ENCODE data around the gene LRRC23. TPM values are rescaled to one million over a fixed set of nuclear protein-coding genes. Genes with fewer than 3 reads are reported as not detected.
A peak's percentile ranks its signal among the peaks of the same experiment; 100 is the strongest.
"Not testable (repeated sequence)": the region's sequence is repeated elsewhere in the genome, so short reads cannot be mapped to it uniquely, and the experiment has no call there.

The LRRC23 gene
- total and polyA plus RNA-seq, 12 donors: 6.9 to 29.0 (median 13.1) TPM

DNA sequence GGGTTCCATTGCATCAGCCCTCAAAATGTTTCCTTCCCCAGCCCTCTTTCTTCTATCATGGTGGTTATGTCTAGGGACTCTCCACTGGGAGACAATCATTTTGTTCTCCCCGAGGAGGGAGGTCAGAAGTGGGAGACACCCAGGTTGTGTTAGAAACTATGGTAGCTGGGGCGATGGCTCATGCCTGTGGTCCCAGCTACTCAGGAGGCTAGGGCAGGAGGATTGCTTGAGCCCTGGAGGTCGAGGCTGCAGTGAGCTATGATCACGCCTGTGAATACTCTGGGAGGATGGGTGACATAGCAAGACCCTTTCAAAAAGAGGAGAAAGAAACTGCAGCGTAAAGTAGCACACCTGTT, 13.0 kb upstream of the LRRC23 start:
- DNase-seq: peak in 1 of 7 donors; percentile 16
- intact Hi-C loops (cut with DNase I): no loop called here
- TF ChIP-seq, protein P1, sequence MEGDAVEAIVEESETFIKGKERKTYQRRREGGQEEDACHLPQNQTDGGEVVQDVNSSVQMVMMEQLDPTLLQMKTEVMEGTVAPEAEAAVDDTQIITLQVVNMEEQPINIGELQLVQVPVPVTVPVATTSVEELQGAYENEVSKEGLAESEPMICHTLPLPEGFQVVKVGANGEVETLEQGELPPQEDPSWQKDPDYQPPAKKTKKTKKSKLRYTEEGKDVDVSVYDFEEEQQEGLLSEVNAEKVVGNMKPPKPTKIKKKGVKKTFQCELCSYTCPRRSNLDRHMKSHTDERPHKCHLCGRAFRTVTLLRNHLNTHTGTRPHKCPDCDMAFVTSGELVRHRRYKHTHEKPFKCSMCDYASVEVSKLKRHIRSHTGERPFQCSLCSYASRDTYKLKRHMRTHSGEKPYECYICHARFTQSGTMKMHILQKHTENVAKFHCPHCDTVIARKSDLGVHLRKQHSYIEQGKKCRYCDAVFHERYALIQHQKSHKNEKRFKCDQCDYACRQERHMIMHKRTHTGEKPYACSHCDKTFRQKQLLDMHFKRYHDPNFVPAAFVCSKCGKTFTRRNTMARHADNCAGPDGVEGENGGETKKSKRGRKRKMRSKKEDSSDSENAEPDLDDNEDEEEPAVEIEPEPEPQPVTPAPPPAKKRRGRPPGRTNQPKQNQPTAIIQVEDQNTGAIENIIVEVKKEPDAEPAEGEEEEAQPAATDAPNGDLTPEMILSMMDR (IDR thresholded peaks at IDR 0.05): no peak
- TF ChIP-seq POLR2A (IDR thresholded peaks at IDR 0.05): no peak

GRCh38 chr12:6892683-6893082, 11.9 kb upstream of the LRRC23 start:
- H3K4me3 ChIP-seq; H3K36me3 ChIP-seq (replicated peaks in 1 of 2); H3K9me3 ChIP-seq (replicated peaks in 1 of 3); H3K27ac ChIP-seq; H3K27me3 ChIP-seq; intact Hi-C loops (cut with DNase I): not testable (repeated sequence)
- peaks cover 5 to 16% of the 10 kb centered on the region in 2 donors for H3K4me1 ChIP-seq (replicated peaks in 1 of 2)
- peak in 1 of 7 donors; percentile 11 for DNase-seq
- WGBS, 4 donors: 82 to 93% (median 87%) methylated on average over 3 of the region's 3 CpGs

More for the DNA sequence above, 13.0 kb upstream of the LRRC23 start:
- H3K27me3 ChIP-seq: no peaks in the 10 kb centered on the region
- peak overlapping the region; percentile 78 to 94 (median 84) for H3K27ac ChIP-seq
- peaks cover 5 to 16% of the 10 kb centered on the region in 2 donors for H3K4me1 ChIP-seq (replicated peaks in 1 of 2)
- no peaks in the 10 kb centered on the region for H3K9me3 ChIP-seq (replicated peaks in 1 of 3)
- WGBS, 4 donors: 84 to 87% (median 85%) methylated on average over 5 of the region's 5 CpGs
- no peaks in the 10 kb centered on the region for H3K36me3 ChIP-seq (replicated peaks in 1 of 2)
- peak overlapping the region in 3 of 4 donors; percentile 22 to 56 (median 37) for H3K4me3 ChIP-seq

DNA sequence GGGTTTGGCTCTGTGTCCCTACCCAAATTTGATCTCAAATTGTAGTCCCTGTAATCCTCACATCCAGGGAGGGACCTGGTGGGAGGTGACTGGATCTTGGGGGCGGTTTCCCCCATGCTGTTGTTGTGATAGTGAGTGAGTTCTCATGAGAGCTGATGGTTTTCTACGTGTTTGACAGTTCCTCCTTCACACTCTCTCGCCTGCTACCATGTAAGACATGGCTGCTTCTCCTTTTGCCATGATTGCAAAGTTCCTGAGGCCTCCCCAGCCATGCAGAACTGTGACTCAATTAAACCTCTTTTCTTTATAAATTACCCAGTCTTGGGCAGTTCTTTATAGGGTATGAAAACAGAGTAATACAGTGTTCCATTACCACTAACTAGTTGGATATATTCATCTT, 10.3 kb upstream of the LRRC23 start:
- WGBS, 4 donors: 79 to 89% (median 85%) methylated on average over 3 of the region's 3 CpGs

DNA sequence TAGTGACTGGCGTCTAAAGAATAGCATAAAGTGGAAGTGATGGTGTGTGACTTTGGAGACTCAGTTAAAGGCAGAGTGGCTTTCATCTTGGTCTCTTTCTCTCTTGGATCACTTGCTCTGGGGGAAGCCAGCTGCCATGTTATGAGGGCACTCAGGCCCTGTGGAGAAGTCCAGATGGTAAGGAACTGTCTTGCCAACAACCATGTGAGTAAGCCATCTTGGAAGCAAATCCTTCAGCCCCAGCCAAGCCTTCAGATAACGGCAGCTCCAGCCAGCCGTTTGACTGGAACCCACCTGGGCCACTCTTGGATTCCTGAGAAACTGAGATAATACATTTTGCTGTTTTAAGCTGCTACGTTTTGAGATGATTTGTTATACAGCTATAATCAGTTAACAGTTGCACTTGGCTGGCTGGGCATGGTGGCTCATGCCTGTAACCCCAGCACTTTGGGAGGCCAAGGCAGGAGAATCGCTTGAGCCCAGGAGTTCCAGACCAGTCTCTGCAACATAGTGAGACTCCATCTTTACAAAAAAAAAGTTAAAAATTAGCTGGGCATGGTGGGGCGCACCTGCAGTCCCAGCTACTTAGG, 7.7 kb upstream of the LRRC23 start:
- no peaks in the 10 kb centered on the region for H3K36me3 ChIP-seq (replicated peaks in 1 of 2)
- WGBS, 4 donors: 78 to 88% (median 84%) methylated on average over 5 to 6 of the region's 6 CpGs
- no peak overlapping the region for H3K27ac ChIP-seq
- no peak for TF ChIP-seq POLR2A (IDR thresholded peaks at IDR 0.05)
- TF ChIP-seq, protein P1 (IDR thresholded peaks at IDR 0.05): no peak
- no peaks in the 10 kb centered on the region for H3K9me3 ChIP-seq (replicated peaks in 1 of 3)
- intact Hi-C loops (cut with DNase I): no loop called here
- H3K4me1 ChIP-seq (replicated peaks in 1 of 2): peaks cover 0 to 2% of the 10 kb centered on the region in 2 donors
- H3K4me3 ChIP-seq: no peak overlapping the region
- DNase-seq: no peak
- H3K27me3 ChIP-seq: no peaks in the 10 kb centered on the region

More for the DNA sequence above, 10.3 kb upstream of the LRRC23 start:
- H3K9me3 ChIP-seq (replicated peaks in 1 of 3): no peaks in the 10 kb centered on the region
- DNase-seq: no peak
- TF ChIP-seq, protein P1 (IDR thresholded peaks at IDR 0.05): no peak
- no peak for TF ChIP-seq POLR2A (IDR thresholded peaks at IDR 0.05)
- H3K27me3 ChIP-seq: no peaks in the 10 kb centered on the region
- H3K4me3 ChIP-seq: no peak overlapping the region
- H3K36me3 ChIP-seq (replicated peaks in 1 of 2): no peaks in the 10 kb centered on the region
- intact Hi-C loops (cut with DNase I): no loop called here
- peaks cover 5 to 16% of the 10 kb centered on the region in 2 donors for H3K4me1 ChIP-seq (replicated peaks in 1 of 2)
- H3K27ac ChIP-seq: no peak overlapping the region

DNA sequence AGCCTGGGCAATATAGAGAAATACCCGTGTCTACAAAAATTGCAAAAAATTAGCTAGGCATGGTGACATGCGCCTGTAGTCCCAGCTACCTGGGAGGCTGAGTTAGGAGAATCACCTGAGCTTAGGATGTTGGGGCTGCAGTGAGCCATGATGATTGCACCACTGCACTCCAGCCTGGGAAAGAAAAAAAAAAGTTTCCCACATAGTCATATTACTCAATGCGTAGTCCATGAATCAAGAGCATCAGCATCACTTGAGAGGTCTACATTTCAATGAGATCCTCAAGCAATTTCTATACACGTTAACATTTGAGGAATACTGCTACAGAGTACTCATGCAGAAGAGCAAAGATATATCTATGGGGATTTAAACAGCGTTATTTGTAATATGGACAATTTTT, 5.2 kb upstream of the LRRC23 start:
- intact Hi-C loops (cut with DNase I): no loop called here
- 75 to 89% (median 79%) methylated on average over 4 to 5 of the region's 5 CpGs for WGBS, 4 donors
- H3K4me3 ChIP-seq: no peak overlapping the region
- peaks cover 0 to 5% of the 10 kb centered on the region in 2 donors for H3K4me1 ChIP-seq (replicated peaks in 1 of 2)
- DNase-seq: no peak
- no peaks in the 10 kb centered on the region for H3K9me3 ChIP-seq (replicated peaks in 1 of 3)
- no peak overlapping the region for H3K27ac ChIP-seq
- no peaks in the 10 kb centered on the region for H3K36me3 ChIP-seq (replicated peaks in 1 of 2)
- H3K27me3 ChIP-seq: no peaks in the 10 kb centered on the region
- TF ChIP-seq, protein P1 (IDR thresholded peaks at IDR 0.05): no peak
- TF ChIP-seq POLR2A (IDR thresholded peaks at IDR 0.05): no peak

Data from adrenal gland (tissue), 12 donors.